Activated B cell treated with CpG ODN at 0.5 μM for 24 hours (primary cell): Measurements from ENCODE around the gene PDE10A. TPM values are rescaled to one million over a fixed set of nuclear protein-coding genes. Genes with fewer than 3 reads are reported as not detected.

Experiments
- ATAC-seq: fragments of 200-7000 bp; cut with Tn5 transposase; one replicate; pipeline ENCODE4 v1.10.0; 2021; ENCODE audit warnings: low read depth, mild to moderate bottlenecking, moderate library complexity
- CTCF ChIA-PET: fragments of 350-600 bp; sonication (Branson Sonifier 250); formaldehyde crosslinking; loops from one replicate; lab custom pipeline; 2021; ENCODE audit warnings: antibody characterized with exemption; lab: Charles Lee
- POLR2A ChIA-PET: fragments of 350-600 bp; sonication (Branson Sonifier 250); formaldehyde crosslinking; loops from one replicate; lab custom pipeline; 2021; ENCODE audit warnings: antibody characterized with exemption; lab: Charles Lee
- DNase-seq: peaks from one replicate; pipeline ENCODE4 v3.0.0; 2022
- H3K27ac Mint-ChIP-seq: one replicate; pipeline ENCODE4 v1.8.0; 2020; ENCODE audit warnings: mixed read lengths
- H3K27me3 Mint-ChIP-seq: one replicate; pipeline ENCODE4 v1.8.0; 2021; ENCODE audit warnings: mixed read lengths
- H3K36me3 Mint-ChIP-seq: one replicate; pipeline ENCODE4 v1.8.0; 2021; ENCODE audit warnings: low read depth, mixed read lengths
- H3K4me1 Mint-ChIP-seq: one replicate; pipeline ENCODE4 v1.8.0; 2021; ENCODE audit warnings: mixed read lengths
- H3K4me3 Mint-ChIP-seq: one replicate; pipeline ENCODE4 v1.8.0; 2020; ENCODE audit warnings: mild to moderate bottlenecking, mixed read lengths
- H3K9me3 Mint-ChIP-seq: one replicate; pipeline ENCODE4 v1.8.0; 2020; ENCODE audit warnings: mixed read lengths
- CTCF ChIP-seq: fragments of 200-600 bp; IDR thresholded peaks from one replicate; pipeline ENCODE4 v1.8.0; 2022; ENCODE audit warnings: antibody characterized with exemption, mild to moderate bottlenecking
- intact Hi-C: fragments of 100-400 bp; cut with micrococcal nuclease; formaldehyde crosslinking; loops from one replicate; pipeline ENCODE4 v1.15.1; 2024
- total RNA-seq: library from RNA; stranded (reverse); gene quantifications from 2 replicates; pipeline ENCODE4 v1.2.3, GENCODE V29; 2022

Gene PDE10A
- total RNA-seq, 1 donor from 2014 or later = not detected

- no peak for ATAC-seq
- H3K4me3 Mint-ChIP-seq = no peak overlapping the region
- DNase-seq = no peak
- H3K36me3 Mint-ChIP-seq = no peaks in the 10 kb centered on the region
- H3K9me3 Mint-ChIP-seq = no peaks in the 10 kb centered on the region
- ChIA-PET CTCF (no interaction called here), POLR2A (no interaction called here)
- H3K27me3 Mint-ChIP-seq = peaks cover 2% of the 10 kb centered on the region
- TF ChIP-seq CTCF = no peak
- H3K27ac Mint-ChIP-seq = no peak overlapping the region
- H3K4me1 Mint-ChIP-seq = no peaks in the 10 kb centered on the region
- intact Hi-C loops = no loop called here
These were observed 22.2 kb downstream of the PDE10A start for GRCh38 chr6:165640806-165641205.

DNA sequence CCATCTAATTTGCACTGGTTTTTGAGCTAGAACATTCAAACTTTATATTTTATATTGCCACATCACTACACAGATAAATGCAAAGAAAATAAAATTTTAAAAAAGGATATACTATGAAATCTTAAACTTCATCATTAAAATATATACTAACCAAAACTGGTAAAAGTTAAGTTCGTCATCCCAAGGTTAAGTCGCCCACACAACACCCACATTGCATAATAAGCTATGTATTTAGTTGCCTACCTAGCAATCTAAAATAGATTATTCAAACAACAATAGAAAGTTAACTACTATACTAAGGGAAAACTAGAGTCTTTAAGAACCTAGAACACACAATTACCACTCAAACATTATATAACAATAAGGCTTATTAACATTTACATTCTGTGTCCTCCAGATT is 24.5 kb downstream of the PDE10A start:
- intact Hi-C loops = no loop called here
- no peak for DNase-seq
- ChIA-PET POLR2A (no interaction called here), CTCF (no interaction called here)
- Mint-ChIP-seq H3K27ac (no peak overlapping the region), H3K36me3 (no peaks in the 10 kb centered on the region), H3K4me1 (no peaks in the 10 kb centered on the region), H3K4me3 (no peak overlapping the region), H3K9me3 (no peaks in the 10 kb centered on the region), H3K27me3 (peaks cover 2% of the 10 kb centered on the region)
- ATAC-seq = no peak
- TF ChIP-seq CTCF = no peak

- intact Hi-C loops = no loop called here
- ATAC-seq (no peak), DNase-seq (no peak)
- Mint-ChIP-seq H3K27me3 (peaks cover 2% of the 10 kb centered on the region), H3K4me1 (no peaks in the 10 kb centered on the region), H3K36me3 (no peaks in the 10 kb centered on the region), H3K27ac (no peak overlapping the region), H3K4me3 (no peak overlapping the region), H3K9me3 (no peaks in the 10 kb centered on the region)
- POLR2A ChIA-PET = no interaction called here
- TF ChIP-seq CTCF = no peak
- CTCF ChIA-PET = no interaction called here
These were observed 25.5 kb downstream of the PDE10A start for GRCh38 chr6:165637586-165637985.

DNA sequence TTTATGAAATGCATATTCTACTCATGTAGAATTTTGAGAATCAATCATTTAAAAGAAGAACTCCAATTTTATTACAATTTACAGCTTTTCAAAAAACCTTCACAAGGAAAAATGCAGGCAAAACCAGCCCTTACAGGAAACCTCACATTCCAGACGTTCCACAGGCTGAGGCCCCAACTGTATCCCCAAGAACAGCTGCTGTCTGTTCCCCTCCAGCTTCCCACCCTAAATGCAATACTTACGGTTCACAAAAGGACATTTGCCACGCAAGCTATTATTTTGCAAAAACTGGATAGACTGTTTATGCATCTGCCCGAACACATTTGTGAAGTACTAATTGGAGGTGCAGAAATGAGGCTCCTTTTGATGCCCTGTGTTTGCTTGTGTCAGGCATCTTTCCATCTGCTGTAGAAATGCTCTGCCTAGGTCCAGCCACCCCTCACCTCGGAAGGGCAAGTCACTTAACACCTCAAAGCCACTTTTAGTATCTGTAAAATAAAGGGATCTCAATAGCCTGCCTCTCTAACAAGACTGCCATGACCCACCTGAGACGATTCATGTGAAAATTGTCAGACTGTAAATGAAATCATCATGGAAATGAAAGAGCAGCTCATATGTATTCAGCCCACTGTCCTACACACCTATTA is 26.5 kb downstream of the PDE10A start:
- intact Hi-C loops = no loop called here
- no peaks in the 10 kb centered on the region for H3K36me3 Mint-ChIP-seq
- ATAC-seq = no peak
- ChIA-PET POLR2A (no interaction called here), CTCF (no interaction called here)
- peaks cover 2% of the 10 kb centered on the region for H3K27me3 Mint-ChIP-seq
- no peaks in the 10 kb centered on the region for H3K4me1 Mint-ChIP-seq
- H3K4me3 Mint-ChIP-seq = no peak overlapping the region
- no peaks in the 10 kb centered on the region for H3K9me3 Mint-ChIP-seq
- no peak for DNase-seq
- no peak overlapping the region for H3K27ac Mint-ChIP-seq
- no peak for TF ChIP-seq CTCF

GRCh38 chr6:165635965-165636364 is 27.1 kb downstream of the PDE10A start:
- ATAC-seq = no peak
- CTCF ChIA-PET = no interaction called here
- POLR2A ChIA-PET = no interaction called here
- Mint-ChIP-seq H3K4me1 (no peaks in the 10 kb centered on the region), H3K9me3 (no peaks in the 10 kb centered on the region), H3K27me3 (peaks cover 2% of the 10 kb centered on the region), H3K4me3 (no peak overlapping the region), H3K36me3 (no peaks in the 10 kb centered on the region), H3K27ac (no peak overlapping the region)
- no peak for DNase-seq
- intact Hi-C loops = no loop called here
- TF ChIP-seq CTCF = no peak
